NCI-H2081 treated with DMSO at 0.1 percent for 48 hours (cell line): Measurements from ENCODE around the gene SLC44A4.
"Not testable (repeated sequence)": the region's sequence is repeated elsewhere in the genome, so short reads cannot be mapped to it uniquely, and the experiment has no call there.

Source experiments
- DNase-seq: peaks from one replicate; lab custom pipeline; 2025; lab: John Stamatoyannopoulos, UW

The SLC44A4 gene

GRCh38 chr6:31827286-31828079, 51.3 kb downstream of the SLC44A4 start, which contains the start of gene HSPA1B:
HSPA1B (plus strand) TSS chr6:31827738; CDS start chr6:31827951, 213 bp downstream.
- DNase-seq = peak; percentile 99

GRCh38 chr6:31826793-31827285, 52.0 kb downstream of the SLC44A4 start:
- no peak for DNase-seq

GRCh38 chr6:31825553-31825952, 53.2 kb downstream of the SLC44A4 start:
- DNase-seq = no peak

DNA sequence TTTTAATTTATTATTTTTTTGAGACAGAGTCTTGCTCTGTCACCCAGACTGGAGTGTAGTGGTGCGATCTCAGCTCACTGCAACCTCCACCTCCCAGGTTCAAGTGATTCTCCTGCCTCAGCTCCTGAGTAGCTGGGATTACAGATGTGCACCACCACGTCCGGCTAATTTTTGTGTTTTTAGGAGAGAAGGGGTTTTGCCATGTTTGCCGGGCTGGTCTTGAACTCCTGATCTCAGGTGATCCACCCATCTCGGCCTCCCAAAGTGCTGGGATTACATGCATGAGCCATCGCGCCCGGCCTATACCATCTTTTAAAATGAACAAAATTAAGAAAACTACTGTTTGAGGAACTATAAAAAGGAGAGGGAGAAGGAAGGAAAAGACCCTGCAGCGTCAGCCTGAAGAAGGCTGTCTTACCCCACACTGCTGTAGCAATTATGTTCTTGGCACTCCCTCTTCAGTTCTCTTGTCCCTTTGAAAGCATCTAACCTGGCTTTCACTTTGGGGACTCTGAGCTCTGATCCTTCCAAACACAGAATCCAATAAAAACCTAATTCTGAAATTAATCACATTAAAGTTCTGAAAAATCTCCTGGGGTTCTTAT, 55.1 kb downstream of the SLC44A4 start:
- DNase-seq = not testable (repeated sequence)

- DNase-seq = no peak
These were observed 56.6 kb downstream of the SLC44A4 start for GRCh38 chr6:31822036-31822821.

DNA sequence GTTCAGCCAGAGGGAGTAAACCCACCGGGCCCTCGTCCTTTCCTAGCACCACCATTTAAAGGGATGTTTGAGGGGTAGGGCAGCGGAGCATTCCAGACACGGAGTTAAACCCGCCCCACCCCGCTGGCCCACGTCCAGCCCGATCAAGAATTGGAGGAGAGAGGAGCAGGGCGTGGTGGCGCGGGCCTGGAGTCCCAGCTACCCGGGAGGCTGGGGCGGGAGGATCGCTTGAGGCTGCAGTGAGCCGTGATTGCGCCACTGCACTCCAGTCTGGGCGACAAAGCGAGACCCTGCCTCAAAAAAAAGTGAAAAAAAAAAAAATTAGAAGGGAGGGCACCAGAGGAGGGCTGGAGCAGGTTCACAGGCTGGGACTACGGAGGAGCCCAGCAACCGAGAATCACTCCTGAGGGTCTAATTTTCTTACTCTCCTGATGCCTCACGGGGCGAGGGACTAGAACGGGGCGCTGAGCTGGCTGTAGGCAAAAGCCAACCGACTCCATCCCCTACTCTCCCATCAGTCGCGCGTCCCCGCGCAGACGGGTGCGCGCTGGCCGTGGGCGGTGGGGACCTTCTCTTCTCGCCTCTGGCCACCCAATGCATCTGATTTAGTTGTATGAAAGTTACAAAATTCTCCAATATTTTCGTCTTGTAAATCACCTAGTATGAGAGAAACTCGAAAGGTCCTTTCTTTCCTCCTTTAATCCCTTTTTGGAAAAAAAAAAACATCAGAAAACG, 57.3 kb downstream of the SLC44A4 start:
- DNase-seq = no peak

- not testable (repeated sequence) for DNase-seq
These were observed 58.4 kb downstream of the SLC44A4 start for GRCh38 chr6:31820399-31820798.

GRCh38 chr6:31819871-31820299, 58.9 kb downstream of the SLC44A4 start:
- no peak for DNase-seq

- not testable (repeated sequence) for DNase-seq
These were observed 60.8 kb downstream of the SLC44A4 start for GRCh38 chr6:31817929-31818511.

DNA sequence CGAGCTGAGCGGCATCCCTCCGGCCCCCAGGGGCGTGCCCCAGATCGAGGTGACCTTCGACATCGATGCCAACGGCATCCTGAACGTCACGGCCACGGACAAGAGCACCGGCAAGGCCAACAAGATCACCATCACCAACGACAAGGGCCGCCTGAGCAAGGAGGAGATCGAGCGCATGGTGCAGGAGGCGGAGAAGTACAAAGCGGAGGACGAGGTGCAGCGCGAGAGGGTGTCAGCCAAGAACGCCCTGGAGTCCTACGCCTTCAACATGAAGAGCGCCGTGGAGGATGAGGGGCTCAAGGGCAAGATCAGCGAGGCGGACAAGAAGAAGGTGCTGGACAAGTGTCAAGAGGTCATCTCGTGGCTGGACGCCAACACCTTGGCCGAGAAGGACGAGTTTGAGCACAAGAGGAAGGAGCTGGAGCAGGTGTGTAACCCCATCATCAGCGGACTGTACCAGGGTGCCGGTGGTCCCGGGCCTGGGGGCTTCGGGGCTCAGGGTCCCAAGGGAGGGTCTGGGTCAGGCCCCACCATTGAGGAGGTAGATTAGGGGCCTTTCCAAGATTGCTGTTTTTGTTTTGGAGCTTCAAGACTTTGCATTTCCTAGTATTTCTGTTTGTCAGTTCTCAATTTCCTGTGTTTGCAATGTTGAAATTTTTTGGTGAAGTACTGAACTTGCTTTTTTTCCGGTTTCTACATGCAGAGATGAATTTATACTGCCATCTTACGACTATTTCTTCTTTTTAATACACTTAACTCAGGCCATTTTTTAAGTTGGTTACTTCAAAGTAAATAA, 61.5 kb downstream of the SLC44A4 start:
- not testable (repeated sequence) for DNase-seq

- DNase-seq = peak; percentile 58
These were observed 63.6 kb downstream of the SLC44A4 start, which contains the start of the genes HSPA1A and HSPA1L for GRCh38 chr6:31815025-31815838. HSPA1A (plus strand) TSS chr6:31815543; CDS start chr6:31815757, 214 bp downstream. HSPA1L (minus strand) TSS chr6:31815283; CDS start chr6:31811972, 3,311 bp downstream.

DNA sequence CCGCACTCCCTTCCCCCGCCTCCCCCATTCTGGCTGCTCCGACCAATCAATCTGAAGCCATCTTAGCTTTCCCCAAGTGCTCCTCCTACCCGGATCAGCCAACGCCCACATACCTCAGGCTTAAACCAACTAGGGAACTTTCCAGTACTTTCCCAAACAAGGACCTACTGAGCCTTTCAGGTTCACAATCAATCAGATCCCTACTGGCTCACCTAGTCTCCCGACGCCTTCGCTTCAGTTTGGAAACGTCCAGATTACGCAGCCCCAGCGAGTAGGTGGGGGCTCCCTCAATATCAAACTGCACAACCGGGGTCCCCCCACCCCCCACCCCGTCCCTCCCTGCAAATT, 64.1 kb downstream of the SLC44A4 start:
- DNase-seq = peak; percentile 69

DNA sequence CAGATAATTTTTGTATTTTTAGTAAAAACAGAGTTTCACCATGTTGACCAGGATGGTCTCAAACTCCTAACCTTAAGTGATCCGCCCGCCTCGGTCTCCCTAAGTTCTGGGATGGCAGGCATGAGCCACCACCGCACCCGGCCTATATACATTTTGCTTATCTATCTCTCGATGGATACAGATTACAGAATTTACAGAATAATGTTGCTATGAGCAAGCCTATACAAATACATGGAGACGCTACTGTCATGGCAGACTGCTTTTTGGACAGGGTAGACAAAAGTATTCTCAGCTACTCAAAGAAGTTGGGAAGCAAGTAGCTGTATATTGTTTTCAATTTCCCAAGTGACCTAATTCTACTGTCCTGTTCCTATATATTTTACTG, 65.3 kb downstream of the SLC44A4 start:
- DNase-seq = no peak
